Hepatocyte (in vitro differentiated cells): ENCODE measurements around the gene PIWIL4.

Experiments
- EZH2 ChIP-seq: fragments of 200-600 bp; sonication (generic); IDR thresholded peaks from 2 replicates; pipeline ENCODE4 v1.6.1; 2016; ENCODE audit warnings: antibody characterized with exemption, mild to moderate bottlenecking, borderline replicate concordance
- TF ChIP-seq, protein P1 (sequence below): fragments of 200-600 bp; sonication (generic); IDR thresholded peaks from 2 replicates; pipeline ENCODE4 v1.5.1; 2016; ENCODE audit warnings: antibody characterized with exemption, mild to moderate bottlenecking; ENCODE audit not compliant: poor library complexity

- TF ChIP-seq, protein P1, sequence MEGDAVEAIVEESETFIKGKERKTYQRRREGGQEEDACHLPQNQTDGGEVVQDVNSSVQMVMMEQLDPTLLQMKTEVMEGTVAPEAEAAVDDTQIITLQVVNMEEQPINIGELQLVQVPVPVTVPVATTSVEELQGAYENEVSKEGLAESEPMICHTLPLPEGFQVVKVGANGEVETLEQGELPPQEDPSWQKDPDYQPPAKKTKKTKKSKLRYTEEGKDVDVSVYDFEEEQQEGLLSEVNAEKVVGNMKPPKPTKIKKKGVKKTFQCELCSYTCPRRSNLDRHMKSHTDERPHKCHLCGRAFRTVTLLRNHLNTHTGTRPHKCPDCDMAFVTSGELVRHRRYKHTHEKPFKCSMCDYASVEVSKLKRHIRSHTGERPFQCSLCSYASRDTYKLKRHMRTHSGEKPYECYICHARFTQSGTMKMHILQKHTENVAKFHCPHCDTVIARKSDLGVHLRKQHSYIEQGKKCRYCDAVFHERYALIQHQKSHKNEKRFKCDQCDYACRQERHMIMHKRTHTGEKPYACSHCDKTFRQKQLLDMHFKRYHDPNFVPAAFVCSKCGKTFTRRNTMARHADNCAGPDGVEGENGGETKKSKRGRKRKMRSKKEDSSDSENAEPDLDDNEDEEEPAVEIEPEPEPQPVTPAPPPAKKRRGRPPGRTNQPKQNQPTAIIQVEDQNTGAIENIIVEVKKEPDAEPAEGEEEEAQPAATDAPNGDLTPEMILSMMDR = no peak
- no peak for TF ChIP-seq EZH2
Measured at GRCh38 chr11:94525546-94526324, 41.4 kb upstream of the PIWIL4 start.
